Adipose tissue (tissue), 3 donors: Measurements from ENCODE around the gene MLLT1. TPM values are rescaled to one million over a fixed set of nuclear protein-coding genes. Genes with fewer than 3 reads are reported as not detected.
"Not testable (repeated sequence)": the region's sequence is repeated elsewhere in the genome, so short reads cannot be mapped to it uniquely, and the experiment has no call there.

Experiments
- H3K27ac ChIP-seq: one replicate; pipeline ENCODE4 v1.5.1; 2013; ENCODE audit warnings: low read depth, low read length
- WGBS, 3 donors: extraction: QIAGEN DNeasy Blood & Tissue Kit; methylation state at CpG; one replicate each; pipeline ENCODE4 v1.1.7; 2013; 5-methylcytosine and 5-hydroxymethylcytosine counted together
- polyA plus RNA-seq, 3 donors: library from polyadenylated mRNA; stranded (reverse); fragments of 200-250 nt; gene quantifications; one replicate each; pipeline ENCODE4 v1.2.3, GENCODE V29; 2013
- donor health status: healthy with polysubstance abuse.
- donor health status: Bipolar disorder and iron deficiency.
- donor health status: healthy.

The MLLT1 gene, protein sequence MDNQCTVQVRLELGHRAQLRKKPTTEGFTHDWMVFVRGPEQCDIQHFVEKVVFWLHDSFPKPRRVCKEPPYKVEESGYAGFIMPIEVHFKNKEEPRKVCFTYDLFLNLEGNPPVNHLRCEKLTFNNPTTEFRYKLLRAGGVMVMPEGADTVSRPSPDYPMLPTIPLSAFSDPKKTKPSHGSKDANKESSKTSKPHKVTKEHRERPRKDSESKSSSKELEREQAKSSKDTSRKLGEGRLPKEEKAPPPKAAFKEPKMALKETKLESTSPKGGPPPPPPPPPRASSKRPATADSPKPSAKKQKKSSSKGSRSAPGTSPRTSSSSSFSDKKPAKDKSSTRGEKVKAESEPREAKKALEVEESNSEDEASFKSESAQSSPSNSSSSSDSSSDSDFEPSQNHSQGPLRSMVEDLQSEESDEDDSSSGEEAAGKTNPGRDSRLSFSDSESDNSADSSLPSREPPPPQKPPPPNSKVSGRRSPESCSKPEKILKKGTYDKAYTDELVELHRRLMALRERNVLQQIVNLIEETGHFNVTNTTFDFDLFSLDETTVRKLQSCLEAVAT
- polyA plus RNA-seq: 10 to 100 TPM; 19.3 to 41.7 (median 37.5) TPM

DNA sequence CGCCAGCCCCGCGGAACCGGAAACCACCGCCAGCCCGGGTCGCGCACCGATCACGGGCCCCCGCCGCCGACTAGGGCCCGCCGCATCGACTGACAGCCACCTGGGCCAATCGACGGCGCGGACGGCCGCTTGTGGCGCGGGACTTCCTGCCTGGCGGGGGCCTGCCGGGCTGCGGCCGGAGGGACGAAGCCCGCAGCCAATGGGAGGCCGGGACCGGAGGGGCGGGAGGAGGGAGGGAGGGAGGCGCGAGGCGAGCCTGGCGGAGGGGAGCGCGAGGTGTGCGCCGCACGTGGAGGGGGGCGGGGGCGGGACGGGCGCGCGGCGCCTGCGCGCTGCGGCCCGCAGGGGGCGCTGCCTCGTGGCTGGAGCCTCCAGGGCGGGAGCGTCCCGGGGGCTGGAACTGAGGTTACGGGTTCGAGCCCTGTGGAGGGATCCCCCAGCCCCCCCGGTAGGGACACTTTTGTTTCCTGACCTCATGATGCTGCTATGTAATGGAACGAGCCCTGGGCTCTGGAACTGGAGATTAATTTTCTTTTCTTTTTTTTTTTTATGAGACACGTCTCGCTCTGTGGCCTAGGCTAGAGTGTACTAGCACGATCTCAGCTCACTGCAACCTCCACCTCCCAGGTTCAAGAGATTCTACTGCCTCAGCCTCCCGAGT is at the start of gene MLLT1:
MLLT1 (minus strand) TSS at position 45 of the 661 bp plus-strand sequence. CDS start 191 bp downstream, outside the sequence.
- peak within 1 kb of the TSS; percentile 25 for H3K27ac ChIP-seq
- WGBS, 3 donors: 5 to 6% (median 5%) methylated on average over 49 to 66 of the region's 66 CpGs

DNA sequence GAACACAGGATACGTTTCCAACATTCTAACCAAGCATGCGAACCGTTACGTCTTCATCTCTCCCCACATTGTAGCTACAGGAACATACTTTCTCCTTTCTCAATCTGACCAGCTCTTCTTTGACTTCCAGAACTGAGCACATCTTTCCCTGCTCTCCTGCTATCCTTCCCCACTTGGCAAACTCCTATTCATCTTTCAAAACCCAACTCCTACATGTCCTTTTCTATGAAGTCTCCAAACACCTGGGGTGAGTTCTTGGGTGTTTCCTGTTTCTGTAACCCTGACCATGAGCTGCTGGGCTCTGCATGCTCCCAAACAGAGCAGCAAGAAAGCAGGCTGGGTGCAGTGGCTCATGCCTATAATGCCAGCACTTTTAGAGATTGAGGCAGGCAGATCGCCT is 47.0 kb upstream of the MLLT1 start:
- H3K27ac ChIP-seq: no peak overlapping the region
- WGBS, 3 donors: 79 to 85% (median 83%) methylated on average over 5 of the region's 5 CpGs

DNA sequence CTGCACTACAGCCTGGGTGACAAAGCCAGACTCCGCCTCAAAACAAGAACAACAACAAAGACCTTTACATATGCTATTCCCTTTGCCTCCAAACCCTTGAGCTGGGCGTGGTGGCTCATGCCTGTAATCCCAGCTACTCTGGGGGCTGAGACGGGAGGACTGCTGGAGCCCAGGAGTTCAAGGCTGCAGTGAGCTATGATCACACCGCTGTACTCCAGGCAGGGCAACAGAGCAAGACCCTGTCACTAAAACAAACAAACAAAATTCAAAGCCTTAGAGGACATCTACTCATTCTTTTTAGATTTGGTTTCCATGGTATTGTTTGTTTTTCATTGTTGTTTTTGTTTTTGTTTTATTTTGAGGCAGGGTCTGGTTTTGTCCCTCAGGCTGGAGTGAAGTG is 45.8 kb upstream of the MLLT1 start:
- 73 to 81% (median 75%) methylated on average over 4 of the region's 4 CpGs for WGBS, 3 donors
- H3K27ac ChIP-seq: no peak overlapping the region

DNA sequence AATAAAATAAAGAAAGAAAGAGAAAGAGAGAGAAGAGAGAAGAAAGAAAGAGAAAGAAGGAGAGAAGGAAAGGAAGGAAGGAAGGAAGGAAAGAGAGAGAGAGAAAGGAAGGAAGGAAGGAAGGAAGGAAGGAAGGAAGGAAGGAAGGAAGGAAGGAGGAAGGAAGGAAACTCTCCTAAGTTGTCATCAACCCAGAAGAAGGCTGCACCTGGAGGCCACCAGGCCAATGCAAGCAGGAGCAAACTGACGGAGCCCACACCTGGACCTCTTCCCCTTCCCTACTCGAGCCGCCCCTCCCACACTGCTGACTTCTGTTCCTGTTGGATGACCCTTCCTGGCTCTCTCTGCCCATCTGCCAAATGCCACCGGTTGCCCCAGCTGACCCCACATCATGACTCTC is 45.0 kb upstream of the MLLT1 start:
- H3K27ac ChIP-seq: no peak overlapping the region

DNA sequence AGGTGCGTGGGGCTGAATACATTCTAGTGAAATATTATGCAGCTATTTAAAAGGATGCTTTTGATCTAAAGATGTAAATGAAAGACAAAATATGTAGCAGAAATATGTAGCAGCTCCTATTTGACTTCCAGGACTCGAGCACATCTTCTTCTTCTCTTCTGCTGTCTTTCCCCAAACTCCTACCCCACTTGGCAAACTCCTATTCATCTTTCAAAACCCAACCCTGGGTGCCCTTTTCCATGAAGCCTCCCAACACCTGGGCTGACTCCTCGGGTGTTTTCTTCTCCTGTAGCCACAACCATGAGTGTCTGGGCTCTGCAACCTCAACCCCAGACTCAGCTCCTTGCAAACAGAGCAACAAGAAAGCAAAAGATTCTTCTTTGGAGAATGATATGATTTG is 42.5 kb upstream of the MLLT1 start:
- 47 to 66% (median 55%) methylated on average over 3 of the region's 3 CpGs for WGBS, 3 donors
- H3K27ac ChIP-seq: no peak overlapping the region

More for the DNA sequence above, 45.0 kb upstream of the MLLT1 start:
- WGBS, 3 donors: 50 to 69% (median 59%) methylated on average over 4 of the region's 4 CpGs

DNA sequence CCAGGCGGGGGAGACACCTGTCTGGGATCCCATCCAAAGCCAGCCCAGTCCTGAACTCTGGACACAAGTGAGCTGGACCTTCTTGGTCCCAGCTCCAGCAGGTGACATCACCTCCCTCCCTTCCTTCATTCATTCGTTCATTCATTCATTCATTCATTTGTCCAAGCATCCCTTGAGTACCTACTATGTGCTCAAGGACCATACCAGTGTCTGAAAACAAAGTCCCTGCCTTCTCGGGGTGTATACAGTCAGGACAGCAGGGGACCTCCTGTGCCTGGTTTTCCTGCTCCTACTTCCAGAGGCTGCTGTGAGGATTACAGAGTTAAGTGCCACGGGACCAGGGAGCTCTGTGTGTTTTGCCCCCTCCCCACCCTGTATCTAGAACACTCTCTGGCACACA is 39.6 kb upstream of the MLLT1 start:
- H3K27ac ChIP-seq: no peak overlapping the region
- WGBS, 3 donors: 26 to 43% (median 41%) methylated on average over 4 of the region's 4 CpGs

DNA sequence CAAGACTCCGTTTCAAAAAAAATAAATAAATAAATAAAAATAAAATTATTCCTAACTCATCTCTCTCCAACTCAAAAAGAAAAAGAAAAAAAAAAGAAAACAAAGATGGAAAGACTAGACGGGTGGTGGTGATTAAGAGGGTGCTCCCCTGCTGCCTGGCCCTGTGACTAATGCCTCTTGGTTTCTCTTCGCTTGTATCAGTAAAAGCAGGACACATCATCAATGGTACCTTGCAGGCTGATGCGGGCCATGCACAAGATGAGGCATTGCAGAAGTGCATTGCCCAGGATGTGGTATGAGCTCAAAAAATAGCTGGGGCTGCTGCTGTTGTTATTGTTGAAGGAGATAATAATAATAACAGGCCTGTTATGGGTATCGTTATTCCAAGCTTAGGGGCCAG is 39.0 kb upstream of the MLLT1 start:
- 71 to 84% (median 74%) methylated on average over 5 of the region's 5 CpGs for WGBS, 3 donors
- H3K27ac ChIP-seq: no peak overlapping the region

DNA sequence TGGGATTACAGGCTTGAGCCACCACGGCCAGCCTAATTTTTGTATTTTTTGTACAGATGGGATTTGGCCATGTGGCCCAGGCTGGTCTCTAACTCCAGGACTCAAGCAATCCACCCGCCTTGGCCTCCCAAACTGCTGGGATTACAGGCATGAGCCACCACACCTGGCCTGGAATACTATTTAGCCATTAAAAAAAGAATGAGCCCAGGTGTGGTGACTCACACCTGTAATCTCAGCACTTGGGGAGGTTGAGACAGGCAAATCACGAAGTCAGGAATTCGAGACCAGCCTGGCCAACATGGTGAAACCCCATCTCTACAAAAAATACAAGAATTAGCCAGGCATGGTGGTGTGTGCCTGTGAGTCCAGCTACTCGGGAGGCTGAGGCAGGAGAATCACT is 35.9 kb upstream of the MLLT1 start:
- not testable (repeated sequence) for H3K27ac ChIP-seq
- 81 to 94% (median 84%) methylated on average over 5 of the region's 5 CpGs for WGBS, 3 donors

DNA sequence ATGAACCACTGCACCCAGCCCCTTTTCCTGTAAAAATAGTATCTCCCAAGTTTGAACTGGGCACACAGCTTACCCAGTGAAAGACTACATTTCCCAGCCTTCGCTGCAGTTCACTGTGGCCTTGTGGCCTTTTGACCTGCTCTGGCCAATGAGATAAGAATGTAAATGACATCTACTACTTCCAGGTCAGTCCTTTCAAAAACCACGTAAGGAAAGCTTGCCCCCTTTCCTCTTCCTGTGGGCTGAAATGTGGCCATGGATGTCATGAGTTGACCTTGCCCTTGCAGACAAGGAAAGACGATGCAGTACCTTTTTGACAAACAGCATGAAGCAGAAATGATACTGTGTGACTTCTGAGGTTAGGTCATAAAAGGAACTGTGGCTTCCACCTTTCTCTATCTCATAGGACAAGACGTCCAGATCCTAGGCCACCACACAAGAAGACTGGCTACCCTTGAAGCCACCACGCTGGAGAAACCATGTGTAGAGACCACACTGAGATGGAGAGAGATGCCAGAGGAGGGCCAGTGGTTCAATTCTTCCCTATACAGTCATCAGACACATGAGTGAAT is 33.7 kb upstream of the MLLT1 start:
- WGBS, 3 donors: 67 to 75% (median 71%) methylated on average over 5 of the region's 5 CpGs
- H3K27ac ChIP-seq: no peak overlapping the region

DNA sequence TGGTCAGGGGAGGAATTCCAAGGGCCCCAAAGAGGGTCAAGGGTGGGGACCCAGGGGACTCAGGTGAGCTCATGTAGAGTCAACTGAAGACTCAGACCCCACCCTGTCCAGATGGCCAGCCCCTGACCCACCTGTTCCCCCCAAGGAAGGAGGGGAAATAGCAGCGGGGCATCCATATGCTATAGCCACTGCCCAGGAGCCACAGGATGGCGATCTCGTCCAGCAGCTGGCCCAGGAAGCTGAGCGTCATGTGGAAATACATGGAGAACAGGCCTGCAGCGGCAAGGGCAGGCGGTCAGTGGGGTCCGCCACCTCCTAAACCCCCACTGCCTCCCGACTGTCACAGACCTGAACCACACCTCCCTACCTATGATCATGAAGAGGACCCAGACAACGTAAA is 32.2 kb upstream of the MLLT1 start:
- no peak overlapping the region for H3K27ac ChIP-seq
- WGBS, 3 donors: 63 to 73% (median 63%) methylated on average over 9 of the region's 9 CpGs

DNA sequence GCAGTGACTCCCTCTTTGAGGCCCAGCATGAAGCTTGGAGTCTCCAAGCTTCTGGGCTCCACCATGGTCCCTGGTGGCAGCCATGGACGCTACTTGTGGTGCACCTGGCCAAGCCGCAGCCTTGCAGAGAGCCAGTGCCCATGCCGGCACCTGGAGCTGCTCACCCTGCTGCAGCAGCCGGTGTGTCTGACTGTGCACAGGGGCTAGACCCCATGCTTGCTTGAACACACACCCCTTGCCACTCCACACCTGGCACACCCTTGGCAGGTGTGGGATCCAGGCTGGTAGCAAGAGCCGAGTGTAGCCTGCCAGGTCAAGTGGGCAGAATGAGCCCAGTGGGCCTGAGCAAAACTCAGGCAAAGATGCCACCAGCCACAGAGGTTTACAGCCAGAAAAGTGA is 18.6 kb upstream of the MLLT1 start:
- no peak overlapping the region for H3K27ac ChIP-seq
- WGBS, 3 donors: 91 to 95% (median 92%) methylated on average over 5 of the region's 5 CpGs

DNA sequence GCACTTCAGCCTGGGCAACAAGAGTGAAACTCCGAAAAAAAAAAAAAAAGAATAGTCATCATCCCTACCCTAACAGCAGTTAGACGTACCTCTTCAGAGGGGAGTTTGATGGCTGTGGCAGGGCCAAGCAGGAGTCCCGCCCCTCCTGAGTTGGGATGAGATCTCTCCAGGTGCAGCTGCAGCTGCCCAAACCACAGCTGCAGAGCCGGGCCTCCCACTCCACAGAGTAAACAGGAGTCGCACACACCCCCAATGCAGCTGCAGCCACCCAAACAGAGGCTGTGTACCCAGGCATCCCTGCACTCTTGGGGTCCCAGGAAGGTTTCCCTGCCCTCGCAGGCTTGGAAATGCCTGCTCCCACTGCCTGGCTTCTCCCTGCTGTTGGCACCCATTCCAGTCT is 17.4 kb upstream of the MLLT1 start:
- WGBS, 3 donors: 71 to 87% (median 79%) methylated on average over 6 of the region's 6 CpGs
- no peak overlapping the region for H3K27ac ChIP-seq

DNA sequence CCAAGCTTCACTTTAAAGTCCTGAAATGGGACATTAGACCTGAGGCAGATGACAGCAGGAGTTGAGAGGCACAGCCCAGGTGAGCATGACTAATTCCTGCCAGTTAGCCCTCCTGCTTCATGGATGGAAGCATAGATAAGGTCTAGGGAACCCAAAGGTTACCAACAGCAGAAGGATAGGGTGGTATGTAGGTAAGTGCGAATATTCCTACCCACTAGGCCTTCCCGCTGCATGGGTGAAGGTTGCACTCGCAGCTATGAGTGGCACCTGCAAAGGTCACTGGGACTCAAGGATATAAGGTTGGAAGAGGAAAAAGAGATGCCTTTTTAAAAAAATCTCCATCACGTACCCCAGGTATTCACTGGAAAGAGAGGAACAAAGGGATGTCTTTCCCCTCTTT is 12.2 kb upstream of the MLLT1 start:
- H3K27ac ChIP-seq: no peak overlapping the region
- 51 to 70% (median 65%) methylated on average over 4 of the region's 4 CpGs for WGBS, 3 donors

DNA sequence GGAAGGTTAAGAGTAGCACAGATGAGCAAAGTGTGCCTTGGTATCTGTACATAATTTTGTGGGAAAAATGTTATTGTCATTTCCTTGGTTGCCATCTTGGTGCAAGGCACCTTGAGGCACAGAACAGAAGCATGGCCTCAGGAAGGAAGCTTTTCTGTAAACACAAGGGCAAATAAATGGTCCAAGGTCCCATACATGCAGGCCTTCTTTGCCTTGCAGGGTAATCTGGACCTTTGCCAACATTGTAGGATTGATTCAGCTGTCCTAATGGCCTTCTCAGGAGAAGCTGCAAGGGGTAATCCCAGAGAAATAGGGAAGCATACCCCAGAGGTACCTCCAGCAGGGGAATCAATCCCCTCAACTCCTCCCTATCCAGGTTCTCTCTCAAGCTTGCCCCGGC is 9.0 kb upstream of the MLLT1 start:
- 93 to 95% (median 94%) methylated on average over 1 of the region's 1 CpG for WGBS, 3 donors
- H3K27ac ChIP-seq: no peak overlapping the region

DNA sequence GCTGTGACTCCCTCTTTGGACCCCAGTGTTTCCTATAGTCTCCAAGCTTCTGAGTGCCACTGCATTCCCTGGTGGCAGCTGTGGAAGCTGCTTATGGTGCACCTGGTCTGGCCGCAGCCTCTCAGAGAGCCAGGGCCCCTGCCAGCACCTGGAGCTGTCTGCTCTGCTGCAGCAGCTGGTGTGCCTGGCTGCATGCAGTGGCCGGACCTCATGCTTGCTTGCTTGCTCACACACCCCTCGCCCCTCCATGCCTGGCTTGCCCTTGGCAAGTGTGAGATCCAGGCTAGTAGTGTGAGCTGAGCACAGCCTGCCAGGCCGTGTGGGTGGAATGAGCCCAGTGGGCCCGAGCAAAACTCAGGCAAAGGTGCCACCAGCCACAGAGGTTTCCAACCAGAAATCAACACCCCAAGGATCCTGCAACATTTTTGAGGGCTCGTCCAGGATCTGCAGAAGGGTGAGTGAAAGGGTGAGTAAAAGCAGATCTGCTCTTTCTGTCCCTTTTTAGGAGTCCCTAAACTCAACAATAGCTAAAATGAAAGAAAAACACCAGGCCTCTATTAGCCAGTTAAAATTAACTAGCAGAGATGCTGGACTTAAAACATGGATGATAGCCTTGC is 7.6 kb upstream of the MLLT1 start:
- 77 to 87% (median 79%) methylated on average over 6 of the region's 6 CpGs for WGBS, 3 donors
- H3K27ac ChIP-seq: no peak overlapping the region

DNA sequence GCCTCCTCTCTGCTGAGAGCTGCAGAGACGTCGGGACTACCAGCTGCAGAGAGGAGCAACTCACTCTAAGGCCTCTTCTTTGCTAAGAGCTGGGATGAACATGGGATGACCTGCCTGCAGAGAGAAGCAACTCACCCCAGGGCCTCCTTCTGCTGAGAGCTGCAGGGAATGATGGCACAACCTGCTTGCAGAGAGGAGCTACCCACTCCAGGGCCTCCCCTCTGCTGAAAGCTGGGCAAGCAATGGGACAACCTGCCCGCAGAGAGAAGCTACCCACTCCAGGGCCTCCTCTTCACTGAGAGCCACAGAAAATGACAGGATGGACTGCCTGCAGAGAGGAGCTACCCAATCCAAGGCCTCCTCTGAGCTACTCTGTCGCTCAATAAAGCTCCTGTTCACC is 6.9 kb upstream of the MLLT1 start:
- no peak overlapping the region for H3K27ac ChIP-seq
- 80 to 85% (median 81%) methylated on average over 4 of the region's 4 CpGs for WGBS, 3 donors

DNA sequence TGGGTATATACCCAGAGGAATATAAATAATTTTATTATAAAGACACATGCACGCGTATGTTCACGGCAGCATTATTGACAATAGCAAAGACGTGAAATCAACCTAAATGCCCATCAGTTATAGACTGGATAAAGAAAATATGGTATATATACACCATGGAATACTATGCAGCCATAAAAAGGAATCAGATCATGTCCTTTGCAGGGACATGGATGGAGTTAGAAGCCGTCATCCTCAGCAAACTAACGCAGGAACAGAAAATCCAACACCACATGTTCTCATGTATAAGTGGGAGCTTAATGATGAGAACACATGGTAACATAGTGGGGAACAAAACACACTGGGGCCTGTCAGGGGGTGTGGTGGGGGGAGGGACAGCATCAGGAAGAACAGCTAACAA is 2.6 kb upstream of the MLLT1 start:
- not testable (repeated sequence) for H3K27ac ChIP-seq
- 82 to 91% (median 84%) methylated on average over 6 of the region's 6 CpGs for WGBS, 3 donors

DNA sequence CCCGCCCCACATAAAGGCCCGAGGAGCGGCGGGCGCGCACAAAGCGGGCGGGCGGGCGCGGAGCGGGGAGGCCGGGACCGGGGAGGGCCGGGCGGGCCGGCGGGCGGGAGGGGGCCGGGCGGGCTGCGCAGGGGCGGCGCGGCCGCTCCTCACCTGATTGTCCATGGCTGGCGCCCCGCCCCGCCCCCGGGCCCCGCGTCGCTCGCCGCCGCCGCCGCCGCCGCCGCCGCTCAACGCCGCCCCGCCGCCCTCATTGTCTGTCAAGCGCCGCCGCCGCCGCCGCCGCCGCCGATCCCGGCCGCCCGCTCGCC is 200 bp downstream of the MLLT1 start:
- no peak overlapping the region for H3K27ac ChIP-seq

More for the DNA sequence above, 200 bp downstream of the MLLT1 start:
- 0 to 1% (median 0%) methylated on average over 10 to 51 of the region's 59 CpGs for WGBS, 3 donors
